HG03558 (cell line): ENCODE results near the gene CTBP1.
A peak's percentile ranks its signal among the peaks of the same experiment; 100 is the strongest.

Source experiments
- ATAC-seq: cut with Tn5 transposase; IDR thresholded peaks from one replicate; pipeline ENCODE4 v1.9.1; 2021; ENCODE audit warnings: moderate number of reproducible peaks; ENCODE audit not compliant: unreplicated experiment; ENCODE audit errors: extremely low read depth

CTBP1 gene

DNA sequence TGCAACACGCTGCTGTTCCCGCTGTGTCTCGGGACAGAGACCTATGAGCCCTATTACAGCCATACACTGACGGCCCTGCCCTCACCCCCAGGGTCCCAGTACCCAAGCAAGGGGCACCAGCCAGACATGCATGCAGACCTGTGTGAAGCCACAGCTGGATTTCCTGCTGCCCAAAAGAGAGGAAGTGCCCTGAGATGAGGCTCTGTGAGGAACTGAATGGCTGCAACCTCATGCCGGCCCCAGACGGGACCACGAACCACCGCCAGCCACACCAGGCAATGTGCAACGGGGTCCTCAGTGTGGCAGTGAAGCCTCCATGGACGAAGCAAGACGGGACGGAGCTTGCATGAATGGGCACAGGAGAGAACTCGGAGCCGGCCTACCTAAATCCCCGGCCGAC, 21.1 kb downstream of the CTBP1 start:
- ATAC-seq, result no peak

DNA sequence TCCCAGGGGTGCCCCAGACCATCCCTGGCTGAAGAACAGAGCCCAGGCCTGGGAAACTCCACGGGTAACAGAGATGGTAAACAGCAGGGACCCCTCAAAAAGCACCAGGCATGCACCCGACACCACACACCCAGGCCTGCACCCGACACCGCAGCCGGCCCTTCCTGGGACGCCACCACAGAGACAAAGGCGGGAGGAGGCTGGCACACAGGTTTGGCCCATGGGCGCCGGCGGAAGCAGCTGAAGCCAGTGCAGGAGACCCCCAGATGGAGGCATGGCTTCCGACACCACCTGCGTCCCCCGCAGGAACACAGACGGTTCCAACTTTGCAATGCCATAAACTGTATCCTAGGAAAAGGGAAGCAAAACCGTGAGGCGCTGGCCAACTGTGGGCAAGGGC, 22.3 kb downstream of the CTBP1 start:
- no peak for ATAC-seq

DNA sequence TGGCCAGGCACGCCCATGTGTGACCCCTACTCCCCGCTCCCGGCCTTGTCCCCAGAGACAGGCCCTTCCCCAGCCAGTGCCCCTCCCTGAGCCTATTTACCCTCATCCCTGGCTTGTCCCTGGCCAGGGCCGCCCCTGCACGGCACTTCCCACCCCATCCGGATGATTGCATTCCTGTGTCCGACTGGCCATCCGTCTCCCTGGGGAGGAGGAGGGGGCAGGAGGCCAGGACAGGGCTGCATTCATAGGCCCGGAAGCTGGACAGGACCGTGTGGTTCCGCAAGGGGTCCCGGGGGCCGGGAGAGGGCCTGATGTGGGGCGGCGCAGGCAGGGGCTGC, 22.8 kb downstream of the CTBP1 start:
- ATAC-seq, result no peak

DNA sequence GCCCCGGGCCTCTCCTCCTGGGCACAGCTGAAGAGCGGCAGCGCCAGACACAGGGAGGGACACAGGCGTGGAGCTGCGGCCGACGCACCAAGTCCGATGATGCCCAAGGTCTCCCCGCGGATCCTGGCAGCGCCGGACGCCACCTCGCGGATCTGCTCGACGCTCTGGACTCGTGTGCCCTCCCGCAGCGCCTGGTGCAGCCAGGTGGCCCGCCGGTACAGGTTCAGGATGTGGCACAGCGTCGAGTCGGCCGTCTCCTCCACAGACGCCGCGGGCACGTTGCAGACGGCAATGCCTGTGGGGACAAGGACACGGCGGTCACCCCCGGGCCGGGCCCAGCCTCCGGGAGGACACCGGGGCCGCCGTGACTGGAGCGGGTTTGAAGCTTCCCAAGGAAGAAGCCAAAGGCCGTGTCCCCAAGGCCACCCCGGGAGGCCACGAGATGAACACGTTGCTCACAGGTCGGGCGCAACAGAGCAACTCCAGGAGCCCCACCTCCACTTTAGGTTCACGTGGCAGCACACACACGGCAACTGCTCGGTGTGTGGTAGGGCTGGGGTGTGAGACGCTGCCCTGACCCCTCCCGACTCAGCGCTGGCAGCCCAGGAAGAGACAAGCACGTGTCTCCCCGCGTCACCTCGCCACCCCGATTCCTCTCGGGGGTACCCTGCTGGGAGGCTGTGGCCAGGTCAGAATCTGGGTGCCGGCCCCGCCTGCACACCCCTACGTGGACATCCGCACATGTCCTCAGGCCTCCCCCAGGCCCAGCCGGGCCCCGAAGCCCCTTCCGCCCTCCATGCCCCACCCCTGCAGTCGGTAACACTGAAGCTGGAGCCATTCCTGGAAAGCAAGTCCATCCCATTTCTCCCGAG, 23.4 kb downstream of the CTBP1 start:
- ATAC-seq, result no peak

DNA sequence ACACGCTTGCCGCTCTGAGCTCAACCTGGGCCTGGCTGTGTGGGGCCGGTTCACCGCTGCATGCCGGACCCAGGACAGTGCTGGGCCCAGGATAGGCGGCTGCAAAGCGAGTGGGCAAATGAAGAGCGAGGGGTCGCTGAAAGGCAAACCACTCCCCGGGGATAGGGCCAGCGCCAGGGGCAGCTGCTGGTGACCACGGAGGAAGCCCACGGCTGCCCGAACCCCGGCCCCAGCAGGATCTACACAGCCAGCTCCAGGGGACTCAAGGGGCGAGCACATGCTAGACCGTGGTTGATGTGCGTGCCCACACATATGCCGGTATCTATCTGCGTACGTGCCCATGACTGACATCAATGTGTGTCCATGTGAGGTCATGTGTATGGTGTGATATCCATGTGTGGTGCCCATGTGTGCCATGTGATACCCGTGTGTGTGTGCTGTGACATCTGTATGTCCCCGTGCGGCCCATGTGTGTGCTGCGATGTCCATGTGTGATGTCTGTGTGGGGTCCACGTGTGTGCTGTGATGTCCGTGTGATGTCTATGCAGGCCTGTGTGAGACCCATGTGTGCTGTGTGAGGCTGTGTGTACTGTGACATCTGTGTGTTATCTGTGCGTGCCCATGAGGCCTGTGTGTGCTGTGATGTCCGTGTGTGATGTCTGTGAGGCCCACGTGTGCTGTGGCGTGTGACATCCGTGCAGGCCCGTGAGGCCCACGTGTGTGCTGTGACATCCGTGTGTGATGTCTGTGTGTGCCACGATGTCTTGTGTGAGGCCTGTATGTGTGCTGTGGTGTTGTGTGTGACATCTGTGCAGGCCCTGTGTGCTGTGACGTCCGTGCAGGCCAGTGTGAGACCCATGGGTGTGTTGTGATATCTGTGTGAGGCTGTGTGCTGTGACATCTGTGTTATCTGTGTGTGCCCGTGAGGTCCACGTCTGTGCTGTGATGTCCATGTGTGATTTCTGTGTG, 24.8 kb downstream of the CTBP1 start:
- no peak for ATAC-seq

DNA sequence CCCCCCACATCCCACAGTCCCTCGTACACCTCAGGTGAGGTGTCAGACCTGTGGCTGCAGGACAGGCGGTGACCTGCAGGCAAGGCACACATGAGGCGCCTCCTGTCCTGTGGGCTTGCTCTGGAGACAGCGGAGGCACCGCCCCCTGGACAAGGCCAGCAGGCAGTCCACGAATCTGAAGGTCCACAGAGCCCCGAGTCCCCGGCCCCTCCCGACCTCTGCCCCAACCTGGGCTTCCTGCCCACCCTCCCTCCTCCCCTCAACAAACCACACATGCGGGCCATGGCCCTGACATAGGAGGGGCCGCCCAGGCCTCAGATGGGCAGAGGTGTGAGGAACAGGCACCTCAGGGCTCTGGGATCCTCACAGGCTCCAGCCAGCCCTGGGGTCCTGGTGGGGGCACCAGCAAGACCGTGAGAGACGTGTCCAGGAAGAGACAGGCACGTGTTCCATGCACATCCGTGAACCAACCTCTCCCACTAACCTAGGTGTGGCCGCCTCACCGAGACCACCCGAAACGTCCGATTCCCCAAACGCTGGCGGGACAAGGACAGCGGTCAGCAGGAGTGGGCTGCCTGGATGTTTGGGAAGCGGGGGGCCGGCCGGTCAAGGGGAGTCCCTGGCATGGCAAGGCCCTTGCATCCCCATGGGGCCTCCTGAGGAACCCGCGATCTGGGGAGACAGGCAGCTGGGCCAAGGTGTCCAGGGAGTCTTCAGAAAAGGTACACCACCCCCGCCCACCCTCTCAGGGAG, 25.8 kb downstream of the CTBP1 start:
- no peak for ATAC-seq

DNA sequence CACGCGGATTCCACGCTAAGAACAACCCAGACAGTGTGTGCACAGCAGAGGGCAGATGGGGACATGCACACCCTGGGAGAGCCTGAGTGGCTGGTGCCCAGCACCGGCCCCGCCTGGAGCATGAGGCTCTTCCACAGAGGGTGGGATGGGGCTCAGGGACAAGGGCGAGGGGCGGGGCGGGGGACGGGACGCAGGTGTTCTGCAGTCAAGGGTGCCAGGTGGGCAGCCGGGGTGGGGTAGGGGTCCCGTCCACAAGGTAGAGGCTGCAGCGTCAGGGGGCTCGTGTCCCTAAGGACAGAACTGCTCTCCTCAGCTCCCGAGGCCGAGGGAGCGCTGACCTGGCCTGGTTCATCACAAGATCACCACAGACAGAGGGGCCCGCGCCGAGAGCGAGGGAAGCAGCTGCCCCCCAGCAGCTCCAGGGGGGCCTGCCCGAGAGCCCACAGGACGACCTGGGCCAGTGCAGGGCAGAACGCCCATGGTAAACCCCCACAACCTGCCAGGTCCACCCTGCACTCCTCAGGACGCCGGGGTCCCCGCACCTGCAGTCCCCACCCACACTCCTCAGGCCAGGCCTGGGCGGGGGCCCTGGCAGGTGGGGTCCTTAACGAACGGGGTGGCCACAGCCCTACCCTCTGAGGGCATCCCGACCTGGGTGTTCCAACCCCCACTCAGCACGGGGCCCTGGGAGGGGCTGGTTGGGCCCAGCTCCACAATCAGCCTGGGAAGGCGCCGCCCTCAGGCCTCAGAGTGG, 26.7 kb downstream of the CTBP1 start:
- ATAC-seq, result no peak

DNA sequence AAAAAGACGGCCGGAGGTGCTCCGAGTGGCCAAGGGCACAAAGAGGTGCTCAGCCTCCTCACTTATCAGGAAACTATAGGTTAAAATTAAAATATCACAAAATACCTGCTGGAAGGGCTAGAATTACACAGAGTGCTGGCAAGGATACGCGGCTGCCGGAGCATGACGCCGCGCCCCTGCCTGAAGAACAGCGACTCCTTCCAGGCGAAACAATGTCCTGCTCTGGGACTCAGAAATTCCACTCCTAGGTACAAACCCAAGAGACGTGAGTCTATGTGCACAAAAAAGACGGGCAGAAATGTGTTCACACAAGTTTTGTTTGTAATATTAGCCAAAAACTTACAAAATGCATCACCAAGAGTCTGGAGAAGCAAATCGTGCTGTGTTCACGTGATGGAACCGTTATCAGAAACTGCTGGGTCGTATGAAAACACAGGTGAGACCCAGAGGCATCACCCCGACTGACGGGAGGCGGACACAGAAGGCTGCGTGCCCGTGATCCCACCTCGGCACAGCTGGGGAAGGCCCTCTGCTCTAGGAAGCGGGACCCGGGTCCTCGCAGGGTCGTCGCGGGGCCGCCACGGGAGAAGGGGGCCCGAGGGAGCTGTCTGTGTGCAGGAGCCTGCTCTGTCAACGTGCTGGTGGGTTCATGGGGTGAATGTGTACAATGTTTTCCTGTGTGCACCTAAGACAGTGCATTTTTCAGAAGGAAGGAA, 27.6 kb downstream of the CTBP1 start:
- ATAC-seq, result no peak

DNA sequence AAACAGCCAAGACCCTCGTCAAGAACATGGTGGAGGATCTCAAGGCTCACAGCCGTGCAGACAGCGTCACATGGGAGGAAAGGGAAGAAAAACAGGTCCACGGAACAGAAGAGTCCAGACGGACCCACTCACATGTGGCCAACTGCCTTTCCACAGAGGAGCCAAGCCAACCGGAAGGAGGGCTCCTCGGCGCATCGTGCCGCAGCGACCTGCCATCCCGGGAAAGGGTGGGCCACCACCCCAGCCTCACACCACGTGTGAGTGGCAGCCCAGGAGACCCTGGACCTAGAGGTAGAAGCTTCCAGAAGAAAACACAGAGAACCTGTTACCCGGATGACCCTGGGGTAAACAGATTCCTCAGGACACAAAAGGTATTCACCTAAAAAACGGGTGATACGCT, 28.4 kb downstream of the CTBP1 start:
- ATAC-seq, result no peak

DNA sequence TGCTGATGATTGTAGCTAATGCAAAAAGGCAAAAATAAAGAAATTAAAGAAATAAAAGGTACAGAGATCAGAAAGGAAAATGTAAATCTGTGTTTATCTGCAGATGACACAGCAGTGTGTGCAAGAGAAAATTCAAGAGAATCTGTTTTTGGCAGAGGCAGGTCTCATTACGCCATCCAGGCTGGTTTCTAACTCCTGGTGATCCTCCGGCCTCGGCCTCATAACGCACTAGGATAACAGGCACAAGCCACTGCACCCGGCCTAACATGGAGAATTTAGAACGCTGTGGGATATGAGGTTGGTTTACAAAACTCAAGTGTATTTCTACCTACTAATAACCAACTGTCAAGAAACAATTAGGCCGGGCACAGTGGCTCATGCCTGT, 29.4 kb downstream of the CTBP1 start:
- no peak for ATAC-seq

DNA sequence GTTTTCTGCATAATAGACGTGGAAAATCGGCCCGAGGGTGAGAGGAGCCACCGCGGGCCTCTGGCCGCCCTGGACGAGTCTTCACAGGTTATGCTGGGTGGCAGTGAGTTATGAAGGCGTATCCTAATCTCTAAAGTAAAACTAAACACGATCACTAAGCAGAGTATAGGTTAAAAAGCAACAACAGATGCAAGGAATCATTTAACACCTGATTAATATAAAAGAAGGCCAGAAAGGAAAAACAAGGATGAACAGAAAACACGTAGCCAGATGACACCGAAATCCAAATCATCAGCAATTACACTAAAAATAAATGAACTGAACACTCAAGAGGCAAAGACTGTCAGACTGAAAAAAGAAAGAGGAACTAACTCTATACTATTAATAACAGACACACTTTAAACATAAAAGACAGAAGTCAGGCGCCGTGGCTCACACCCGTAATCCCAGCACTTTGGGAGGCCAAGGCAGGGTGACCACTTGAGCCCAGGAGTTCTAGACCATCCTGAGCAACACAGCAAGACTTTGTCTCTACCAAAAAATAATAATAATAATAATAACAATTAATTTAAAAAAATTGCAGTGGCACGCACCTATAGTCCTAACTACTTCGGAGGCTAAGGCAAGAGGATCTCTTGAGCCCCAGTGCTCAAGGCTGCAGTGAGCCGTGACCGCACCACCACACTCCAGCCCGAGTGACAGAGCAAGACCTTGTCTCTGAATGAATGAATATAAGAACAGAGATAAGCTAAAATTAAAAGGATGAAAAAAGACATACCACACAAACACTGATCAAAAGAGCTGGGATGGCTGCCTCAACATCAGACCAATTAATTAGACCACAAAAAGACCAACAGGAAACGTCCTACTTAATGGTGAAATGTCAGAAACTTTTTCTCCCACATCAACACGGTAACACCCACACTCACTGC, 30.0 kb downstream of the CTBP1 start:
- peak; percentile 41 for ATAC-seq

DNA sequence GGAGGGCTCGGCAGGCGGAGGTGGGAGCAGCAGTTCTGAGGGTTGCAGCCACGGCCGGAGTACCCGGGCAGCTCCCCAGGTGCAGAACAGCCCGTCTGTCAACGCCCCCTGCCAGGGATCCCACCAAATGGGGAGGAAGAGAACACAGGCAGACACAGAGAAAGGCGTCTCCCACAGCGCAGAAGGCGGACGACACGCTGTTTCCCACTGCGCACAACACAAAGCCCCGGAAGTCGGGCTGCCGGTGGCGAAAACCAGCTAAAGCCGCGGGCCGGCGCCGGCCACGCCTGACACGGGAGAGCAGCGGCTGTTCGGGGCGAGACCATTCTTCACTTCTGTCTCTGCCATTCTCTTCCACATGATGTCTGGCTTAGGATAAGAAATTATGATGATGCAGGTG, 31.6 kb downstream of the CTBP1 start:
- no peak for ATAC-seq

DNA sequence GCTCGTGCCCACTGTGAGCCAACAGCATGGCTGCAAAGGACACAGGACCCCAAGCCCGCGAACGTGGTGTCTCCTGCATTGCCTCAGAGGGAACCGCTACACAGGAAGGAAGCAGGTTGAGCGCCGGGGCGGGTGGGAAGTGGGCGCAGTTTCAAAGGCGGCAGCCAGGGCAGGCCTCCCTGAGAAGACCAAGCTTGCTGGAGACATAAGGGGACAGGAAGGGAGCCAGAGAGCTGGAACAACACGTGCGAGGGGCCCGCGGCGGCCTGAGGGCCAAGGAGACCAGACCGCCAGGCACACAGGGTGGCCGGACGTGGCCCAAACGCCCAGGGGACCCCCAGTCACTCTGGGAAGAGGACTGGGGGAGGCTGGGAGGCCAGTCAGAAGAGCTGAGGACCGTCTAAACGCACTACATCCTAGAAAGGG, 32.0 kb downstream of the CTBP1 start:
- ATAC-seq, result no peak

DNA sequence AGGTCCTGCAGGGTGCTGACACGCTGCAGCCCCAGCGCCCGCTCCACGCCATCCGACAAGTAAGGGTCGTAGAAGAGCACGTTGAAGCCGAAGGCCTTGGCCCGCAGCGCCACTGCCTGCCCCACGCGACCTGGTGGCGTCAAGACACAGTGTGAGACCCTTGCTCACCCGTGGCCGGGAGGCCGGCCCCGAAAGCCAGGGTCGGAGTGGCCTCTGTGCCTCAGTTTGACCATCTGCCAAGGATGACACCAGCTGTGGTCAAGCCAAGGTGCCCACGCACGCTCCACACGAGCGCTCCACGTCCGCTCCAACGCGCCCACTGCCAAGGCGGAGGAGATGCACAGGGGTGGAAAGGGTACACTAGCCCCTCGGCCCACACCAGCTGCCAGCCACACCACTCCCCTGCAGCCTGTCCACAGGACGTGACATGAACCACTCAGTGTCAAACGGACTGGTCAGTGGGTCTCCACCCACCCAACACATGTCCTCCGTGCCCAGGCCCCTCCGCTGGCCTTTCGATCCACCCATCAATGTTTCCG, 32.8 kb downstream of the CTBP1 start:
- ATAC-seq, result no peak

DNA sequence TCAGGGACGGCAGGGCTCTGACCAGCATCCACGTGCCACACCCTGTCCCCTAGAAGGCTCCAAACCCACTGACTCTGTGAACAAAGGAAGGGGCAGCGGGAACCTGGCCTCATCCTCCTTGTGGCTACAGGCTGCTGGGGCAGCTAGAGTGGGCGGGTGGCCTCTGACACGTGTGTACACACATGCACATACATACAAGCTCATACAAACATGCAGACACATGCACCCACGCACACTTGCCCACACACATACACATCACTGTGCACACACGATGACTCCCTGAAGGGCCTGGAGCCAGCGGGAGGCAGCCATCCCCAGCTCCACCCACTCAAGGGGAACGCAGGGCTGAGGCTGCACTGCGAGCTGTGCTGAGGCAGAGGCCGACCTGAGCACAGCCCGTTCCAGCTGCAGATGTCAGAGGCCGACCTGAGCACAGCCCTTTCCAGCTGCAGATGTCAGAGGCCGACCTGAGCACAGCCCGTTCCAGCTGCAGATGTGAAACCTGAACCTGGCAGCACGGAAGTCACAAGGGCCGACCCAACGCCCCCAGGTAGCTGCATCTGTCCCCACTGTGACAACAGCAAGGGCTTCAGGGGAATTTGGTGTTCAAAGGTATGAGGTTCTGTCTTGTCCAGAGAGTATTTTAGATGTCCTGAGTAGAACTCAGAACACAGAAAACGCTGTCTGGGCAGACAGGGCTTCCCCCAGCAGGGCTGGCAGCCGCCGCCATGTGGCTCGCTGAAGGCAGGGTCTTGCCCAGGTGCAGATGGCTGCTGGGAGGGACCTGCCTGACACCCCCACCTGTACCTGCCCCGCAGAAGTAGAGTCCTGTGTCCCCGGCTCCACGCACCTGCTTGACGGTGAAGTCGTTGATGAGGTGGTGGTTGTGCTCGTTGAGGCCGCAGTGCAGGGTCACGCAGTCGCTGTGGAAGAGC, 33.5 kb downstream of the CTBP1 start:
- ATAC-seq, result no peak

DNA sequence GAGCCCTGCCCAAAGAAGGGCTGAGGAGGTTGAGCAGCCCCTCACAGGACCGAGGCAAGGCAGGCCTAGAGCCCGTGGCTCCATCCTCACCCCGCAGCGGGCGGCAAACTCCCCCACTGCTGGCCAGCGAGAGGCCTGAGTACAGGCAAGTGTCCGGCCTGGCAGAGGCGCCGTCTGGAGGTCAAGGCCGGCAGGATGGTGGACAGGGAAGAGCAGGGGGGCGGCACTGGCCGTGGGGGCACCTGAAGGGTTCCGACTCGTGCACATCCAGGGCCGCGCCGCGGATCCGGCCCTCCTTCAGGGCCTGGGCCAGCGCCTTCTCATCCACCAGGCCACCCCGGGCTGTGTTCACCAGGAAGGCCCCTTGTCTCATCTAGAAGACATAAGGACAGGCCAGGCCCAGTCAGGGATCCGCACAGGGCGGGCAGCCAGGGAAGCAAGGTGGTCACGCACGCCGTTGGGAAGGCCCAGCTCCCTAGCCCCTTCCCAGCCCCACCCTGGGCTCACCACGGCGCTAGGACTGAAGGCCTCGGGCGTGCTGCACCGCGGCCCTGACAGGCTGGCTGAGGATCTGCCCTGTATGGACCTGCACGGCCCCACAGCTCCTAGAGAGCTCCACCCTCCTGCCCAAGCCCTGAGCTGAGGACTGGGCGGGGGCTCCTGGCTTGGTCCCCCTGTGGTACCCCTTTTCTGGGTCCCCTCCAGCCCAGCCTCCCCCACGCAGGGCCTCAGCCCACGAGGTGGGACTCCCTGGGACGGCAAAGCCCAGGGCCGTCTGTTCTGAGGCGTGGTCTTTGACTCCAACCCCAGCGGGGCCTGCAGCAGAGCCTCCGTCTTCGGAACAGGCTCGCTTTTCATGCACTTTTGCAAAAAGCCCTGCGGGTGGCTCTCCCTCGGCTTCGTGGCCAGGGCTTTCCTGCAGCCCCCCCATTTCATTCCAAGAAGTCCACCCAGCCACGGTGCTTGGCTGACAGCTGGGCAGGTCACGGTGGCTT, 34.5 kb downstream of the CTBP1 start:
- ATAC-seq, result no peak
